ENCODE data around the gene TFF3. TPM values are rescaled to one million over a fixed set of nuclear protein-coding genes. Genes with fewer than 3 reads are reported as not detected.

TFF3 gene
- total and polyA plus RNA-seq, 2 experiments from 2014 or later = not detected

GRCh38 chr21:42321231-42321630 is 6.0 kb upstream of the TFF3 start:
- TF ChIP-seq EZH2 (IDR thresholded peaks at IDR 0.05; ENCODE audit: insufficient read depth, poor library complexity, severe bottlenecking) (no peak), EZH2phosphoT487 (IDR thresholded peaks at IDR 0.05; ENCODE audit: insufficient read depth, low read depth) (no peak)
- Histone ChIP-seq H3K27ac (no peak overlapping the region), H3K36me3 (ENCODE audit: low read depth) (no peaks in the 10 kb centered on the region), H2AFZ (no peak overlapping the region), H3K4me2 (ENCODE audit: unreplicated experiment) (no peak overlapping the region), H4K20me1 (ENCODE audit: insufficient read depth) (no peaks in the 10 kb centered on the region), H3K9me3 (ENCODE audit: low read depth) (no peaks in the 10 kb centered on the region), H3F3A (ENCODE audit: insufficient read depth) (no peaks in the 10 kb centered on the region), H3K9me2 (ENCODE audit: insufficient read depth) (no peaks in the 10 kb centered on the region), H3K79me2 (ENCODE audit: insufficient read depth) (no peaks in the 10 kb centered on the region), H3K27me3 (replicated peaks; ENCODE audit: insufficient read depth) (peaks cover 12% of the 10 kb centered on the region), H3K9ac (no peak overlapping the region), H3K4me3 (no peak overlapping the region), H3K4me1 (ENCODE audit: insufficient read depth) (no peaks in the 10 kb centered on the region)
- in situ Hi-C loops (cut with MboI) = no loop called here
- no peak for DNase-seq
- WGBS, 2 experiments (ENCODE audit: low coverage in 1 of 2, low lambda C conversion rate in 2 of 2, missing lambda C conversion rate in 2 of 2) = 35 to 42% methylated on average over 10 of the region's 10 CpGs

- no peaks in the 10 kb centered on the region for H3K36me3 ChIP-seq (ENCODE audit: low read depth)
- no peak overlapping the region for H2AFZ ChIP-seq
- no peak overlapping the region for H3K4me3 ChIP-seq
- WGBS, 2 experiments (ENCODE audit: low coverage in 1 of 2, low lambda C conversion rate in 2 of 2, missing lambda C conversion rate in 2 of 2) = 35 to 41% methylated on average over 7 to 8 of the region's 8 CpGs
- no peak overlapping the region for H3K27ac ChIP-seq
- H3K4me1 ChIP-seq (ENCODE audit: insufficient read depth) = no peaks in the 10 kb centered on the region
- peaks cover 11% of the 10 kb centered on the region for H3K27me3 ChIP-seq (replicated peaks; ENCODE audit: insufficient read depth)
- no peak for TF ChIP-seq EZH2 (IDR thresholded peaks at IDR 0.05; ENCODE audit: insufficient read depth, poor library complexity, severe bottlenecking)
- no peak for TF ChIP-seq EZH2phosphoT487 (IDR thresholded peaks at IDR 0.05; ENCODE audit: insufficient read depth, low read depth)
- H3K9ac ChIP-seq = no peak overlapping the region
- in situ Hi-C loops (cut with MboI) = no loop called here
- H3K9me3 ChIP-seq (ENCODE audit: low read depth) = no peaks in the 10 kb centered on the region
- no peak for DNase-seq
- no peak overlapping the region for H3K4me2 ChIP-seq (ENCODE audit: unreplicated experiment)
- no peaks in the 10 kb centered on the region for H3F3A ChIP-seq (ENCODE audit: insufficient read depth)
- H3K79me2 ChIP-seq (ENCODE audit: insufficient read depth) = no peaks in the 10 kb centered on the region
- no peaks in the 10 kb centered on the region for H3K9me2 ChIP-seq (ENCODE audit: insufficient read depth)
- H4K20me1 ChIP-seq (ENCODE audit: insufficient read depth) = no peaks in the 10 kb centered on the region
Observed at GRCh38 chr21:42320791-42321190, 5.6 kb upstream of the TFF3 start.

- Histone ChIP-seq H3K27me3 (replicated peaks; ENCODE audit: insufficient read depth) (peaks cover 3% of the 10 kb centered on the region), H3K4me1 (ENCODE audit: insufficient read depth) (no peaks in the 10 kb centered on the region), H3K9ac (no peak overlapping the region), H3F3A (ENCODE audit: insufficient read depth) (no peaks in the 10 kb centered on the region), H2AFZ (no peak overlapping the region), H3K4me2 (ENCODE audit: unreplicated experiment) (no peak overlapping the region), H3K27ac (no peak overlapping the region), H4K20me1 (ENCODE audit: insufficient read depth) (no peaks in the 10 kb centered on the region), H3K79me2 (ENCODE audit: insufficient read depth) (no peaks in the 10 kb centered on the region), H3K4me3 (no peak overlapping the region), H3K9me3 (ENCODE audit: low read depth) (no peaks in the 10 kb centered on the region), H3K9me2 (ENCODE audit: insufficient read depth) (no peaks in the 10 kb centered on the region), H3K36me3 (ENCODE audit: low read depth) (no peaks in the 10 kb centered on the region)
- 66 to 70% methylated on average over 12 to 15 of the region's 17 CpGs for WGBS, 2 experiments (ENCODE audit: low coverage in 1 of 2, low lambda C conversion rate in 2 of 2, missing lambda C conversion rate in 2 of 2)
- TF ChIP-seq EZH2 (IDR thresholded peaks at IDR 0.05; ENCODE audit: insufficient read depth, poor library complexity, severe bottlenecking) (no peak), EZH2phosphoT487 (IDR thresholded peaks at IDR 0.05; ENCODE audit: insufficient read depth, low read depth) (no peak)
- DNase-seq = no peak
- in situ Hi-C loops (cut with MboI) = no loop called here
Observed at GRCh38 chr21:42319851-42320572, 4.8 kb upstream of the TFF3 start.

- WGBS, 2 experiments (ENCODE audit: low coverage in 1 of 2, low lambda C conversion rate in 2 of 2, missing lambda C conversion rate in 2 of 2) = 49 to 59% methylated on average over 8 to 10 of the region's 10 CpGs
- Histone ChIP-seq H3K36me3 (ENCODE audit: low read depth) (no peaks in the 10 kb centered on the region), H3K9me2 (ENCODE audit: insufficient read depth) (no peaks in the 10 kb centered on the region), H3K79me2 (ENCODE audit: insufficient read depth) (no peaks in the 10 kb centered on the region), H3K9me3 (ENCODE audit: low read depth) (no peaks in the 10 kb centered on the region), H3K27ac (no peak overlapping the region), H3K4me3 (no peak overlapping the region), H2AFZ (no peak overlapping the region), H3K27me3 (replicated peaks; ENCODE audit: insufficient read depth) (no peaks in the 10 kb centered on the region; the same call in 1 of the 2 replicates), H4K20me1 (ENCODE audit: insufficient read depth) (no peaks in the 10 kb centered on the region), H3K4me2 (ENCODE audit: unreplicated experiment) (no peak overlapping the region), H3K9ac (no peak overlapping the region), H3F3A (ENCODE audit: insufficient read depth) (no peaks in the 10 kb centered on the region), H3K4me1 (ENCODE audit: insufficient read depth) (no peaks in the 10 kb centered on the region)
- no peak for TF ChIP-seq EZH2 (IDR thresholded peaks at IDR 0.05; ENCODE audit: insufficient read depth, poor library complexity, severe bottlenecking)
- no peak for TF ChIP-seq EZH2phosphoT487 (IDR thresholded peaks at IDR 0.05; ENCODE audit: insufficient read depth, low read depth)
- DNase-seq = no peak
- in situ Hi-C loops (cut with MboI) = no loop called here
Observed at GRCh38 chr21:42319376-42319775, 4.2 kb upstream of the TFF3 start.
